Measurements from ENCODE around the gene COQ4. TPM values are rescaled to one million over a fixed set of nuclear protein-coding genes. Genes with fewer than 3 reads are reported as not detected.

Gene COQ4
- total RNA-seq, 1 donor from 2014 or later = 26.0 TPM

- DNase-seq (ENCODE audit: low read depth in 2 of 2) = peak in 1 of 2 donors; percentile 11
Observed at GRCh38 chr9:128340691-128341434, 18.2 kb downstream of the COQ4 start.

- DNase-seq (ENCODE audit: low read depth in 2 of 2) = peak; percentile 77 to 79
Observed at GRCh38 chr9:128341435-128341849, 18.8 kb downstream of the COQ4 start.

- no peak for DNase-seq (ENCODE audit: low read depth in 2 of 2)
Observed at GRCh38 chr9:128342971-128343680, 20.5 kb downstream of the COQ4 start.

GRCh38 chr9:128343855-128344254 lies 21.2 kb downstream of the COQ4 start:
- no peak for DNase-seq (ENCODE audit: low read depth in 2 of 2)

- DNase-seq (ENCODE audit: low read depth in 2 of 2) = no peak
Observed at GRCh38 chr9:128344931-128345605, 22.4 kb downstream of the COQ4 start.

GRCh38 chr9:128349125-128349524 lies 26.5 kb downstream of the COQ4 start:
- DNase-seq (ENCODE audit: low read depth in 2 of 2) = no peak

GRCh38 chr9:128349772-128350171 lies 27.1 kb downstream of the COQ4 start:
- no peak for DNase-seq (ENCODE audit: low read depth in 2 of 2)

- DNase-seq (ENCODE audit: low read depth in 2 of 2) = no peak
Observed at GRCh38 chr9:128355451-128355850, 32.8 kb downstream of the COQ4 start.

GRCh38 chr9:128358090-128358489 lies 35.5 kb downstream of the COQ4 start:
- DNase-seq (ENCODE audit: low read depth in 2 of 2) = no peak

- DNase-seq (ENCODE audit: low read depth in 2 of 2) = no peak
Observed at GRCh38 chr9:128358861-128359260, 36.2 kb downstream of the COQ4 start.

- DNase-seq (ENCODE audit: low read depth in 2 of 2) = no peak
Observed at GRCh38 chr9:128360826-128361225, 38.2 kb downstream of the COQ4 start.

- peak; percentile 14 to 15 for DNase-seq (ENCODE audit: low read depth in 2 of 2)
Observed at GRCh38 chr9:128361296-128361985, 38.8 kb downstream of the COQ4 start.

- DNase-seq (ENCODE audit: low read depth in 2 of 2) = peak; percentile 83 to 89
Observed at GRCh38 chr9:128361986-128362646, 39.5 kb downstream of the COQ4 start.

GRCh38 chr9:128362774-128363173 lies 40.1 kb downstream of the COQ4 start:
- no peak for DNase-seq (ENCODE audit: low read depth in 2 of 2)

- DNase-seq (ENCODE audit: low read depth in 2 of 2) = no peak
Observed at GRCh38 chr9:128365525-128365924, 42.9 kb downstream of the COQ4 start.

- no peak for DNase-seq (ENCODE audit: low read depth in 2 of 2)
Observed at GRCh38 chr9:128369024-128369706, 46.5 kb downstream of the COQ4 start.

GRCh38 chr9:128370367-128370751 lies 47.7 kb downstream of the COQ4 start:
- no peak for DNase-seq (ENCODE audit: low read depth in 2 of 2)

GRCh38 chr9:128370752-128371629 lies 48.4 kb downstream of the COQ4 start, which contains the start of gene URM1:
TSS of gene URM1 (plus strand) at chr9:128371374. CDS start at chr9:128371381, 7 bp downstream.
- peak; percentile 96 to 97 for DNase-seq (ENCODE audit: low read depth in 2 of 2)

GRCh38 chr9:128371630-128372117 lies 49.0 kb downstream of the COQ4 start:
- DNase-seq (ENCODE audit: low read depth in 2 of 2) = peak in 1 of 2 donors; percentile 34

Measured in lung microvascular endothelial cell (primary cell).